A673 (cell line): ENCODE measurements around the gene ANKRD11. TPM values are rescaled to one million over a fixed set of nuclear protein-coding genes. Genes with fewer than 3 reads are reported as not detected.

ENCODE experiments used
- BruUV-seq: library from RNA; stranded (reverse); fragments of 400-500 nt; replicated peaks from 2 replicates; lab custom pipeline; 2021; lab: Mats Ljungman, UMichigan
- CTCF ChIA-PET: fragments of 300-600 bp; sonication (Branson Sonifier 250); formaldehyde crosslinking; loops from one replicate; lab custom pipeline; 2022; ENCODE audit warnings: antibody characterized with exemption; lab: Charles Lee
- POLR2A ChIA-PET: fragments of 300-600 bp; sonication (Branson Sonifier 250); formaldehyde crosslinking; loops from one replicate; lab custom pipeline; 2022; ENCODE audit warnings: antibody characterized with exemption; ENCODE audit not compliant: low non-redundant PET; lab: Charles Lee
- DNase-seq: peaks from one replicate; pipeline ENCODE4 v3.0.0-alpha.2; 2015; ENCODE audit warnings: low spot score
- H3K27ac ChIP-seq: fragments of 200-600 bp; sonication (generic); 2 replicates; pipeline ENCODE4 v1.5.1; 2016; ENCODE audit warnings: mixed run types, low read depth, mild to moderate bottlenecking, mixed read lengths, antibody characterized with exemption, low read length; ENCODE audit not compliant: poor library complexity, severe bottlenecking
- H3K27me3 ChIP-seq: fragments of 200-600 bp; sonication (generic); replicated peaks from 2 replicates; pipeline ENCODE4 v1.6.1; 2017; ENCODE audit warnings: mixed run types, low read depth, mild to moderate bottlenecking, mixed read lengths, antibody characterized with exemption, low read length; ENCODE audit not compliant: insufficient read depth, poor library complexity
- H3K36me3 ChIP-seq: fragments of 200-600 bp; sonication (generic); 2 replicates; pipeline ENCODE4 v1.6.1; 2016; ENCODE audit warnings: mixed run types, mild to moderate bottlenecking, mixed read lengths, antibody characterized with exemption, low read length; ENCODE audit not compliant: insufficient read depth, poor library complexity, severe bottlenecking
- H3K4me1 ChIP-seq: fragments of 200-600 bp; sonication (generic); 2 replicates; pipeline ENCODE4 v1.6.1; 2017; ENCODE audit warnings: mixed run types, mild to moderate bottlenecking, mixed read lengths, antibody characterized with exemption, low read length; ENCODE audit not compliant: insufficient read depth, poor library complexity, severe bottlenecking
- H3K4me3 ChIP-seq: fragments of 200-600 bp; sonication (generic); 2 replicates; pipeline ENCODE4 v1.5.1; 2016; ENCODE audit warnings: low read depth, mixed run types, mild to moderate bottlenecking, mixed read lengths, low read length; ENCODE audit not compliant: poor library complexity, severe bottlenecking
- H3K9me3 ChIP-seq: fragments of 200-600 bp; sonication (generic); 2 replicates; pipeline ENCODE4 v1.6.1; 2016; ENCODE audit warnings: mixed run types, low read depth, mild to moderate bottlenecking, mixed read lengths, antibody characterized with exemption, low read length; ENCODE audit not compliant: poor library complexity, severe bottlenecking
- EZH2 ChIP-seq: fragments of 200-600 bp; sonication (generic); IDR thresholded peaks from 2 replicates; pipeline ENCODE4 v1.6.1; 2017; ENCODE audit warnings: borderline replicate concordance, low read depth, mild to moderate bottlenecking, mixed read lengths, antibody characterized with exemption, low read length; ENCODE audit not compliant: poor library complexity, severe bottlenecking
- intact Hi-C: fragments of 100-400 bp; cut with micrococcal nuclease; formaldehyde crosslinking; loops from one replicate; pipeline ENCODE4 v1.10.0; 2022; ENCODE audit not compliant: unreplicated experiment
- total RNA-seq: library from RNA; stranded (reverse); gene quantifications from 2 replicates; pipeline ENCODE4 v1.2.3, GENCODE V29; 2021
- TF ChIP-seq, protein P1 (sequence below): fragments of 300-800, 200-600 bp; sonication (generic); conservative IDR thresholded peaks from 2 replicates; pipeline ENCODE4 v1.5.1; 2017; ENCODE audit warnings: low read depth, mild to moderate bottlenecking, antibody characterized with exemption, low read length, moderate library complexity, mixed read lengths

The ANKRD11 gene
- total RNA-seq, 1 experiment from 2014 or later = 217 TPM

GRCh38 chr16:89442990-89443726 is 47.2 kb downstream of the ANKRD11 start:
- no peaks in the 10 kb centered on the region for H3K9me3 ChIP-seq
- peak; percentile 68 for DNase-seq
- peaks cover 43% of the 10 kb centered on the region for H3K4me1 ChIP-seq
- peak overlapping the region; percentile 42 for H3K27ac ChIP-seq
- no peak overlapping the region for H3K4me3 ChIP-seq
- no peaks in the 10 kb centered on the region for H3K36me3 ChIP-seq
- ChIA-PET CTCF (no interaction called here), POLR2A (no interaction called here)
- intact Hi-C loops = no loop called here
- no peak for TF ChIP-seq EZH2
- TF ChIP-seq, protein P1, sequence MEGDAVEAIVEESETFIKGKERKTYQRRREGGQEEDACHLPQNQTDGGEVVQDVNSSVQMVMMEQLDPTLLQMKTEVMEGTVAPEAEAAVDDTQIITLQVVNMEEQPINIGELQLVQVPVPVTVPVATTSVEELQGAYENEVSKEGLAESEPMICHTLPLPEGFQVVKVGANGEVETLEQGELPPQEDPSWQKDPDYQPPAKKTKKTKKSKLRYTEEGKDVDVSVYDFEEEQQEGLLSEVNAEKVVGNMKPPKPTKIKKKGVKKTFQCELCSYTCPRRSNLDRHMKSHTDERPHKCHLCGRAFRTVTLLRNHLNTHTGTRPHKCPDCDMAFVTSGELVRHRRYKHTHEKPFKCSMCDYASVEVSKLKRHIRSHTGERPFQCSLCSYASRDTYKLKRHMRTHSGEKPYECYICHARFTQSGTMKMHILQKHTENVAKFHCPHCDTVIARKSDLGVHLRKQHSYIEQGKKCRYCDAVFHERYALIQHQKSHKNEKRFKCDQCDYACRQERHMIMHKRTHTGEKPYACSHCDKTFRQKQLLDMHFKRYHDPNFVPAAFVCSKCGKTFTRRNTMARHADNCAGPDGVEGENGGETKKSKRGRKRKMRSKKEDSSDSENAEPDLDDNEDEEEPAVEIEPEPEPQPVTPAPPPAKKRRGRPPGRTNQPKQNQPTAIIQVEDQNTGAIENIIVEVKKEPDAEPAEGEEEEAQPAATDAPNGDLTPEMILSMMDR = no peak
- BruUV-seq = no TSS peak
- H3K27me3 ChIP-seq = no peaks in the 10 kb centered on the region

DNA sequence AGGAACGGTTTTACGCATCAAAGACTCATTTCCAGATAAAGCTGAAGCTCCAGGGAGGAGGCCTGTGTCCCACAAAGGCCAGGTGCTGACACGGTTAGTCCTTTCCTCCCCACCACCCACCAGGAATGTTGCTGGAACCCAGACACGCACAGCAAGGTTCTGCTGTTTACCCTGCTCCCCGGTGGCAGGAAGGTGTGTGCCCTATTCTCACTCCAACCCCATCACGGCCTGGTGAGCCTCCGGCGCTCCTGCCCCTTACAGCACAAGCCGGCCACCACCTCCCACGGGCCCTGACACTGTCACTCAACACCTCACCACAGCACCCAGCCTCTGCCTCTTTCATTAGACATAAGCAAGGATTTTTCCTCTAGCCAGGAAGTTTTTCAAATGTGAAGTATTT is 47.8 kb downstream of the ANKRD11 start:
- Histone ChIP-seq H3K4me3 (no peak overlapping the region), H3K36me3 (no peaks in the 10 kb centered on the region), H3K27me3 (no peaks in the 10 kb centered on the region), H3K4me1 (peaks cover 44% of the 10 kb centered on the region), H3K27ac (peak overlapping the region; percentile 42), H3K9me3 (no peaks in the 10 kb centered on the region)
- intact Hi-C loops = no loop called here
- ChIA-PET POLR2A (interaction anchor here (0.5 kb wide), 1 partner anchor 45 kb away, joined by 3 read pairs; no protein-coding TSS in a partner anchor), CTCF (no interaction called here)
- TF ChIP-seq EZH2 = no peak
- no peak for DNase-seq
- no TSS peak for BruUV-seq

DNA sequence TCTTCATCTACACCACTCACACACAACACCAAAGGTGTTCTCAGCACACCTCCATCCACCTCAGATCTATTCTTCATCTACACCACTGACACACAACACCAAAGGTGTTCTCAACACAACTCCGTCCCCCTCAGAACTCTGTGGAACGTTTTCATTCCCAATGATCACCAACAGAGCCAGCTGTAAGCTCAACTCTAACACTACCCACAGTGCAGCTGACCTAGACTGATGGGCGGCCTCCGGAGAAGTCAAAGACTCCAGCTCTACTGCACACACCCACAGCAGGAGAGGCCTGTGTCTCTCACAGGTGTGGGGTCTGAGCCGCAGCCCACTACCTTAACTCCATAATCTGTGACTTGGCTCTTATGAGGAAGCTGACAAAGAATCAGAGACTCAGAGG is 50.7 kb downstream of the ANKRD11 start:
- ChIA-PET CTCF (no interaction called here), POLR2A (no interaction called here)
- Histone ChIP-seq H3K4me1 (peaks cover 33% of the 10 kb centered on the region), H3K27ac (peak overlapping the region; percentile 8), H3K4me3 (no peak overlapping the region), H3K36me3 (no peaks in the 10 kb centered on the region), H3K9me3 (no peaks in the 10 kb centered on the region), H3K27me3 (no peaks in the 10 kb centered on the region)
- TF ChIP-seq, protein P1 = no peak
- TF ChIP-seq EZH2 = no peak
- intact Hi-C loops = no loop called here
- BruUV-seq = no TSS peak
- no peak for DNase-seq
